Lower lobe of right lung (tissue), 2 donors: ENCODE results near the gene SLITRK3. TPM values are rescaled to one million over a fixed set of nuclear protein-coding genes. Genes with fewer than 3 reads are reported as not detected.

Experiments
- ATAC-seq, 2 donors: fragments of 200-7000 bp; cut with Tn5 transposase; one replicate each; pipeline ENCODE4 v1.9.1; 2020 to 2022; ENCODE audit warnings: mild to moderate bottlenecking in 2 of 2, moderate library complexity in 2 of 2
- DNase-seq: peaks from one replicate; pipeline ENCODE4 v3.0.0-alpha.2; 2020
- H3K27ac ChIP-seq: fragments of 200-600 bp; one replicate; pipeline ENCODE4 v1.8.0; 2022
- H3K27me3 ChIP-seq: fragments of 200-600 bp; one replicate; pipeline ENCODE4 v1.8.0; 2022; ENCODE audit warnings: low read depth
- H3K36me3 ChIP-seq: fragments of 200-600 bp; one replicate; pipeline ENCODE4 v1.8.0; 2022; ENCODE audit warnings: mild to moderate bottlenecking
- H3K4me1 ChIP-seq: fragments of 200-600 bp; one replicate; pipeline ENCODE4 v1.8.0; 2022
- H3K4me3 ChIP-seq: fragments of 200-600 bp; one replicate; pipeline ENCODE4 v1.8.0; 2022; ENCODE audit warnings: mild to moderate bottlenecking
- H3K9me3 ChIP-seq: fragments of 200-600 bp; one replicate; pipeline ENCODE4 v1.8.0; 2022
- CTCF ChIP-seq: fragments of 200-600 bp; IDR thresholded peaks from one replicate; pipeline ENCODE4 v1.8.0; 2022; ENCODE audit warnings: antibody characterized with exemption, mild to moderate bottlenecking
- intact Hi-C: fragments of 100-400 bp; cut with DNase I; formaldehyde crosslinking; loops from one replicate; pipeline ENCODE4 v1.11.0; 2022
- total RNA-seq: library from RNA; stranded (reverse); fragmentation: NEBNext Ultra II Directional; extraction: Animal tissue kit (Norgen Biotek cat#: 25700); gene quantifications from one replicate; pipeline ENCODE4 v1.2.1, GENCODE V29; 2021
- donor health status: DM: no; HTN: yes; CAD: no; lungs with severe emphysema.

SLITRK3 gene
- total RNA-seq, 1 donor from 2014 or later, result 0.65 TPM

GRCh38 chr3:165196577-165197480 is 645 bp upstream of the SLITRK3 start:
- no peak for TF ChIP-seq CTCF
- Histone ChIP-seq H3K27me3 (peaks cover 59% of the 10 kb centered on the region), H3K4me1 (peaks cover 27% of the 10 kb centered on the region), H3K27ac (no peak overlapping the region), H3K4me3 (peak overlapping the region; percentile 44), H3K9me3 (no peaks in the 10 kb centered on the region), H3K36me3 (no peaks in the 10 kb centered on the region)
- no peak for DNase-seq
- peak in 1 of 2 donors; percentile 31 for ATAC-seq
- intact Hi-C loops, result no loop called here

- no peaks in the 10 kb centered on the region for H3K9me3 ChIP-seq
- peaks cover 27% of the 10 kb centered on the region for H3K4me1 ChIP-seq
- intact Hi-C loops, result no loop called here
- ATAC-seq (peak in 1 of 2 donors; percentile 9), DNase-seq (no peak)
- no peak overlapping the region for H3K27ac ChIP-seq
- H3K27me3 ChIP-seq, result peaks cover 65% of the 10 kb centered on the region
- H3K36me3 ChIP-seq, result no peaks in the 10 kb centered on the region
- peak overlapping the region; percentile 44 for H3K4me3 ChIP-seq
- TF ChIP-seq CTCF, result no peak
Measured at GRCh38 chr3:165195241-165195639, 944 bp downstream of the SLITRK3 start.

GRCh38 chr3:165194511-165195240 is 1.5 kb downstream of the SLITRK3 start:
- peaks cover 27% of the 10 kb centered on the region for H3K4me1 ChIP-seq
- H3K4me3 ChIP-seq, result peak overlapping the region; percentile 44
- DNase-seq, result no peak
- H3K36me3 ChIP-seq, result no peaks in the 10 kb centered on the region
- H3K9me3 ChIP-seq, result no peaks in the 10 kb centered on the region
- H3K27me3 ChIP-seq, result peaks cover 65% of the 10 kb centered on the region
- no peak overlapping the region for H3K27ac ChIP-seq
- no peak for ATAC-seq
- intact Hi-C loops, result no loop called here
- no peak for TF ChIP-seq CTCF

GRCh38 chr3:165193366-165194254 is 2.6 kb downstream of the SLITRK3 start:
- peaks cover 65% of the 10 kb centered on the region for H3K27me3 ChIP-seq
- no peaks in the 10 kb centered on the region for H3K9me3 ChIP-seq
- peaks cover 27% of the 10 kb centered on the region for H3K4me1 ChIP-seq
- H3K27ac ChIP-seq, result no peak overlapping the region
- DNase-seq, result no peak
- no peaks in the 10 kb centered on the region for H3K36me3 ChIP-seq
- intact Hi-C loops, result no loop called here
- no peak overlapping the region for H3K4me3 ChIP-seq
- no peak for TF ChIP-seq CTCF
- ATAC-seq, result no peak

GRCh38 chr3:165192610-165193192 is 3.5 kb downstream of the SLITRK3 start:
- no peak overlapping the region for H3K27ac ChIP-seq
- no peaks in the 10 kb centered on the region for H3K36me3 ChIP-seq
- TF ChIP-seq CTCF, result no peak
- H3K4me3 ChIP-seq, result no peak overlapping the region
- no peak for ATAC-seq
- no peaks in the 10 kb centered on the region for H3K9me3 ChIP-seq
- H3K27me3 ChIP-seq, result peaks cover 62% of the 10 kb centered on the region
- H3K4me1 ChIP-seq, result peaks cover 27% of the 10 kb centered on the region
- DNase-seq, result no peak
- intact Hi-C loops, result no loop called here
